GM12891 (cell line): Measurements from ENCODE around the gene OSBPL1A.

Experiments
- PAX5 ChIP-seq: IDR thresholded peaks from 2 replicates; pipeline ENCODE4 v1.6.1; 2011; ENCODE audit warnings: low read length, moderate library complexity, mild to moderate bottlenecking; ENCODE audit not compliant: insufficient read depth, severe bottlenecking
- POLR2A ChIP-seq: IDR thresholded peaks from 2 replicates; pipeline ENCODE4 v1.6.1; 2011; ENCODE audit warnings: low read depth, low read length, control low read depth
- POLR2AphosphoS5 ChIP-seq: IDR thresholded peaks from 2 replicates; pipeline ENCODE4 v1.6.1; 2011; ENCODE audit warnings: low read depth, low read length, control low read depth
- SPI1 ChIP-seq: IDR thresholded peaks from 2 replicates; pipeline ENCODE4 v1.6.1; 2011; ENCODE audit warnings: low read depth, low read length, control low read depth
- TAF1 ChIP-seq: IDR thresholded peaks from 2 replicates; pipeline ENCODE4 v1.6.1; 2011; ENCODE audit warnings: low read depth, low read length, control low read depth

- TF ChIP-seq TAF1, result no peak
- TF ChIP-seq POLR2A, result no peak
- no peak for TF ChIP-seq SPI1
- TF ChIP-seq POLR2AphosphoS5, result no peak
- TF ChIP-seq PAX5, result no peak
These were observed 177.9 kb downstream of the OSBPL1A start for GRCh38 chr18:24219561-24220317.
